DND-41 (cell line): ENCODE measurements around the gene SLAMF7.

Experiments
- EZH2 ChIP-seq: IDR thresholded peaks from 3 replicates; pipeline ENCODE4 v1.6.1; 2012; ENCODE audit warnings: borderline replicate concordance, low read depth, mild to moderate bottlenecking, moderate library complexity, low read length, inconsistent platforms; ENCODE audit not compliant: severe bottlenecking
- TF ChIP-seq, protein P1 (sequence below): IDR thresholded peaks from 2 replicates; pipeline ENCODE4 v1.5.1; 2012; ENCODE audit warnings: borderline replicate concordance, low read length, moderate library complexity, mild to moderate bottlenecking; ENCODE audit not compliant: poor library complexity, severe bottlenecking; ENCODE audit errors: extremely low read depth

- TF ChIP-seq, protein P1, sequence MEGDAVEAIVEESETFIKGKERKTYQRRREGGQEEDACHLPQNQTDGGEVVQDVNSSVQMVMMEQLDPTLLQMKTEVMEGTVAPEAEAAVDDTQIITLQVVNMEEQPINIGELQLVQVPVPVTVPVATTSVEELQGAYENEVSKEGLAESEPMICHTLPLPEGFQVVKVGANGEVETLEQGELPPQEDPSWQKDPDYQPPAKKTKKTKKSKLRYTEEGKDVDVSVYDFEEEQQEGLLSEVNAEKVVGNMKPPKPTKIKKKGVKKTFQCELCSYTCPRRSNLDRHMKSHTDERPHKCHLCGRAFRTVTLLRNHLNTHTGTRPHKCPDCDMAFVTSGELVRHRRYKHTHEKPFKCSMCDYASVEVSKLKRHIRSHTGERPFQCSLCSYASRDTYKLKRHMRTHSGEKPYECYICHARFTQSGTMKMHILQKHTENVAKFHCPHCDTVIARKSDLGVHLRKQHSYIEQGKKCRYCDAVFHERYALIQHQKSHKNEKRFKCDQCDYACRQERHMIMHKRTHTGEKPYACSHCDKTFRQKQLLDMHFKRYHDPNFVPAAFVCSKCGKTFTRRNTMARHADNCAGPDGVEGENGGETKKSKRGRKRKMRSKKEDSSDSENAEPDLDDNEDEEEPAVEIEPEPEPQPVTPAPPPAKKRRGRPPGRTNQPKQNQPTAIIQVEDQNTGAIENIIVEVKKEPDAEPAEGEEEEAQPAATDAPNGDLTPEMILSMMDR, result peak; percentile 10
- TF ChIP-seq EZH2, result no peak
Observed at GRCh38 chr1:160724465-160725242, 14.4 kb upstream of the SLAMF7 start.
